ENCODE results near the gene PSIP1. TPM values are rescaled to one million over a fixed set of nuclear protein-coding genes. Genes with fewer than 3 reads are reported as not detected.
"Not testable (repeated sequence)": the region's sequence is repeated elsewhere in the genome, so short reads cannot be mapped to it uniquely, and the experiment has no call there.

PSIP1 gene
- total and polyA plus RNA-seq, 2 experiments from 2014 or later, result 77.6 to 101 TPM

GRCh38 chr9:15542624-15543023 lies 31.9 kb upstream of the PSIP1 start:
- DNase-seq (ENCODE audit: low read depth in 1 of 2, low spot score in 1 of 2), result no peak
- Histone ChIP-seq H3K27ac (no peak overlapping the region), H3K4me1 (ENCODE audit: low read depth) (no peaks in the 10 kb centered on the region), H3K4me3 (no peak overlapping the region), H3K27me3 (no peaks in the 10 kb centered on the region), H3K36me3 (no peaks in the 10 kb centered on the region), H3K9me3 (ENCODE audit: low read depth) (no peaks in the 10 kb centered on the region)
- TF ChIP-seq CTCF (IDR thresholded peaks at IDR 0.05; ENCODE audit: low read depth, low read length), result no peak

GRCh38 chr9:15541872-15542271 lies 31.1 kb upstream of the PSIP1 start:
- Histone ChIP-seq H3K4me3 (no peak overlapping the region), H3K4me1 (ENCODE audit: low read depth) (no peaks in the 10 kb centered on the region), H3K36me3 (no peaks in the 10 kb centered on the region), H3K27ac (no peak overlapping the region), H3K9me3 (ENCODE audit: low read depth) (no peaks in the 10 kb centered on the region), H3K27me3 (no peaks in the 10 kb centered on the region)
- no peak for TF ChIP-seq CTCF (IDR thresholded peaks at IDR 0.05; ENCODE audit: low read depth, low read length)
- DNase-seq (ENCODE audit: low read depth in 1 of 2, low spot score in 1 of 2), result no peak

GRCh38 chr9:15531380-15531779 lies 20.6 kb upstream of the PSIP1 start:
- no peak for TF ChIP-seq CTCF (IDR thresholded peaks at IDR 0.05; ENCODE audit: low read depth, low read length)
- H3K27me3 ChIP-seq, result no peaks in the 10 kb centered on the region
- H3K4me3 ChIP-seq, result no peak overlapping the region
- H3K36me3 ChIP-seq, result no peaks in the 10 kb centered on the region
- H3K4me1 ChIP-seq (ENCODE audit: low read depth), result no peaks in the 10 kb centered on the region
- H3K27ac ChIP-seq, result no peak overlapping the region
- no peaks in the 10 kb centered on the region for H3K9me3 ChIP-seq (ENCODE audit: low read depth)
- no peak for DNase-seq (ENCODE audit: low read depth in 1 of 2, low spot score in 1 of 2)

- no peak for TF ChIP-seq CTCF (IDR thresholded peaks at IDR 0.05; ENCODE audit: low read depth, low read length)
- Histone ChIP-seq H3K36me3 (no peaks in the 10 kb centered on the region), H3K4me3 (no peak overlapping the region), H3K4me1 (ENCODE audit: low read depth) (no peaks in the 10 kb centered on the region), H3K27me3 (no peaks in the 10 kb centered on the region), H3K9me3 (ENCODE audit: low read depth) (no peaks in the 10 kb centered on the region), H3K27ac (no peak overlapping the region)
- DNase-seq (ENCODE audit: low read depth in 1 of 2, low spot score in 1 of 2), result no peak
These were observed 19.0 kb upstream of the PSIP1 start for GRCh38 chr9:15529566-15530324.

- H3K36me3 ChIP-seq; H3K27me3 ChIP-seq; DNase-seq (ENCODE audit: low read depth in 1 of 2, low spot score in 1 of 2); H3K4me3 ChIP-seq; H3K27ac ChIP-seq; H3K4me1 ChIP-seq (ENCODE audit: low read depth); H3K9me3 ChIP-seq (ENCODE audit: low read depth): not testable (repeated sequence)
These were observed 16.3 kb upstream of the PSIP1 start for GRCh38 chr9:15527035-15527434.

GRCh38 chr9:15525958-15526357 lies 15.2 kb upstream of the PSIP1 start:
- H3K27me3 ChIP-seq, result no peaks in the 10 kb centered on the region
- H3K36me3 ChIP-seq, result no peaks in the 10 kb centered on the region
- no peaks in the 10 kb centered on the region for H3K9me3 ChIP-seq (ENCODE audit: low read depth)
- no peak for DNase-seq (ENCODE audit: low read depth in 1 of 2, low spot score in 1 of 2)
- no peak overlapping the region for H3K4me3 ChIP-seq
- no peak overlapping the region for H3K27ac ChIP-seq
- no peak for TF ChIP-seq CTCF (IDR thresholded peaks at IDR 0.05; ENCODE audit: low read depth, low read length)
- H3K4me1 ChIP-seq (ENCODE audit: low read depth), result no peaks in the 10 kb centered on the region

All from cardiac muscle cell (in vitro differentiated cells and primary cell).